H9 (cell line): ENCODE data around the gene N4BP3. TPM values are rescaled to one million over a fixed set of nuclear protein-coding genes. Genes with fewer than 3 reads are reported as not detected.
A peak's percentile ranks its signal among the peaks of the same experiment; 100 is the strongest.

Experiments
- DNase-seq: peaks from one replicate; pipeline ENCODE4 v3.0.0-alpha.2; 2017
- H2AFZ ChIP-seq: one replicate; pipeline ENCODE4 v1.6.1; 2013; ENCODE audit warnings: mild to moderate bottlenecking, low read length, control low read depth, moderate library complexity
- H2AK5ac ChIP-seq: 2 replicates; pipeline ENCODE4 v1.6.1; 2013; ENCODE audit warnings: low read length, control low read depth, mixed read lengths; ENCODE audit not compliant: insufficient read length
- H2BK120ac ChIP-seq: one replicate; pipeline ENCODE4 v1.6.1; 2013; ENCODE audit warnings: low read depth, mild to moderate bottlenecking, low read length, control low read depth, inconsistent platforms; ENCODE audit not compliant: poor library complexity, severe bottlenecking
- H2BK12ac ChIP-seq: 2 replicates; pipeline ENCODE4 v1.6.1; 2013; ENCODE audit warnings: low read length, control low read depth, mixed read lengths, low read depth; ENCODE audit not compliant: insufficient read length
- H2BK15ac ChIP-seq: 2 replicates; pipeline ENCODE4 v1.6.1; 2013; ENCODE audit warnings: low read depth, low read length, control low read depth
- H2BK20ac ChIP-seq: one replicate; pipeline ENCODE4 v1.6.1; 2013; ENCODE audit warnings: low read depth, mild to moderate bottlenecking, low read length, control low read depth, inconsistent platforms; ENCODE audit not compliant: poor library complexity, severe bottlenecking
- H2BK5ac ChIP-seq: 2 replicates; pipeline ENCODE4 v1.6.1; 2013; ENCODE audit warnings: low read length, control low read depth, mixed read lengths; ENCODE audit not compliant: insufficient read length
- H3K14ac ChIP-seq: 2 replicates; pipeline ENCODE4 v1.6.1; 2013; ENCODE audit warnings: low read length, control low read depth; ENCODE audit not compliant: insufficient read depth
- H3K18ac ChIP-seq: 2 replicates; pipeline ENCODE4 v1.6.1; 2013; ENCODE audit warnings: low read depth, mild to moderate bottlenecking, mixed read lengths, low read length, control low read depth; ENCODE audit not compliant: insufficient read length
- H3K23ac ChIP-seq: 2 replicates; pipeline ENCODE4 v1.6.1; 2013; ENCODE audit warnings: low read length, control low read depth, mixed read lengths, low read depth; ENCODE audit not compliant: insufficient read length
- H3K23me2 ChIP-seq: 2 replicates; pipeline ENCODE4 v1.6.1; 2013; ENCODE audit warnings: low read depth, mild to moderate bottlenecking, mixed read lengths, low read length, control low read depth; ENCODE audit not compliant: insufficient read length, poor library complexity, severe bottlenecking
- H3K27ac ChIP-seq: 2 replicates; pipeline ENCODE4 v1.5.1; 2013; ENCODE audit warnings: low read length, control low read depth, mixed read lengths, low read depth; ENCODE audit not compliant: insufficient read length
- H3K27me3 ChIP-seq: 2 replicates; pipeline ENCODE4 v1.6.1; 2013; ENCODE audit warnings: low read length, control low read depth, inconsistent platforms; ENCODE audit not compliant: insufficient read depth
- H3K4ac ChIP-seq: 2 replicates; pipeline ENCODE4 v1.6.1; 2013; ENCODE audit warnings: low read depth, mild to moderate bottlenecking, control low read depth, inconsistent platforms, low read length, moderate library complexity
- H3K4me1 ChIP-seq: 2 replicates; pipeline ENCODE4 v1.6.1; 2013; ENCODE audit warnings: low read length, control low read depth, inconsistent platforms; ENCODE audit not compliant: insufficient read depth
- H3K4me2 ChIP-seq: 2 replicates; pipeline ENCODE4 v1.6.1; 2013; ENCODE audit warnings: low read length, control low read depth, mixed read lengths; ENCODE audit not compliant: insufficient read length, insufficient read depth
- H3K56ac ChIP-seq: 2 replicates; pipeline ENCODE4 v1.6.1; 2013; ENCODE audit warnings: low read depth, mild to moderate bottlenecking, mixed read lengths, low read length, control low read depth; ENCODE audit not compliant: insufficient read length
- H3K79me1 ChIP-seq: 2 replicates; pipeline ENCODE4 v1.6.1; 2013; ENCODE audit warnings: low read depth, mild to moderate bottlenecking, moderate library complexity, low read length, control low read depth, inconsistent platforms; ENCODE audit not compliant: insufficient read depth, poor library complexity, severe bottlenecking
- H3K79me2 ChIP-seq: 2 replicates; pipeline ENCODE4 v1.6.1; 2013; ENCODE audit warnings: low read length, control low read depth, inconsistent platforms; ENCODE audit not compliant: insufficient read depth
- H3K9ac ChIP-seq: 2 replicates; pipeline ENCODE4 v1.6.1; 2013; ENCODE audit warnings: low read length, control low read depth, mixed read lengths; ENCODE audit not compliant: insufficient read length; ENCODE audit errors: extremely low read depth
- H3K9me3 ChIP-seq: one replicate; pipeline ENCODE4 v1.6.1; 2013; ENCODE audit warnings: low read depth, low read length, inconsistent platforms; ENCODE audit not compliant: control insufficient read depth
- H3T11ph ChIP-seq: one replicate; pipeline ENCODE4 v1.6.1; 2013; ENCODE audit warnings: mild to moderate bottlenecking, low read length, control low read depth, inconsistent platforms
- H4K20me1 ChIP-seq: one replicate; pipeline ENCODE4 v1.6.1; 2013; ENCODE audit not compliant: control insufficient read depth, insufficient read length, insufficient read depth
- H4K5ac ChIP-seq: 2 replicates; pipeline ENCODE4 v1.6.1; 2013; ENCODE audit warnings: low read depth, mild to moderate bottlenecking, mixed read lengths, low read length, control low read depth; ENCODE audit not compliant: insufficient read length
- H4K8ac ChIP-seq: replicated peaks from 2 replicates; pipeline ENCODE4 v1.6.1; 2013; ENCODE audit warnings: low read length, control low read depth, mixed read lengths, low read depth; ENCODE audit not compliant: insufficient read length
- H4K91ac ChIP-seq: 2 replicates; pipeline ENCODE4 v1.6.1; 2013; ENCODE audit warnings: low read depth, mild to moderate bottlenecking, moderate library complexity, mixed read lengths, low read length, control low read depth; ENCODE audit not compliant: insufficient read length
- H3K27ac Mint-ChIP-seq, 3 experiments: 2 replicates in 2 of 3; 3 replicates in 1 of 3; pipeline ENCODE4 v1.8.0; 2020 to 2021; ENCODE audit warnings: mixed read lengths in 3 of 3, mild to moderate bottlenecking in 1 of 3, moderate library complexity in 1 of 3
- H3K27me3 Mint-ChIP-seq: 2 replicates; pipeline ENCODE4 v1.8.0; 2021; ENCODE audit warnings: low read depth, mild to moderate bottlenecking, moderate library complexity, mixed read lengths
- H3K36me3 Mint-ChIP-seq, 3 experiments: 2 replicates in 2 of 3; 3 replicates in 1 of 3; pipeline ENCODE4 v1.8.0; 2020 to 2021; ENCODE audit warnings: low read depth in 3 of 3, mixed read lengths in 3 of 3; ENCODE audit not compliant: insufficient read depth in 1 of 3
- H3K4me1 Mint-ChIP-seq, 2 experiments: 2 replicates each; pipeline ENCODE4 v1.8.0; 2020; ENCODE audit warnings: mixed read lengths in 2 of 2
- H3K4me3 Mint-ChIP-seq, 2 experiments: 2 replicates in 1 of 2; 3 replicates in 1 of 2; pipeline ENCODE4 v1.8.0; 2020 to 2021; ENCODE audit warnings: mild to moderate bottlenecking in 2 of 2, mixed read lengths in 2 of 2, moderate library complexity in 1 of 2
- H3K9me3 Mint-ChIP-seq, 2 experiments: 2 replicates in 1 of 2; 3 replicates in 1 of 2; pipeline ENCODE4 v1.8.0; 2020; ENCODE audit warnings: mild to moderate bottlenecking in 2 of 2, mixed read lengths in 2 of 2, moderate library complexity in 1 of 2
- CTCF ChIP-seq: fragments of 200-600 bp; sonication (generic); conservative IDR thresholded peaks from 3 replicates; pipeline ENCODE4 v1.8.0; 2021; ENCODE audit warnings: antibody characterized with exemption, mild to moderate bottlenecking
- WGBS: extraction: QIAGEN DNeasy Blood & Tissue Kit; methylation state at CpG from one replicate; pipeline ENCODE4 v1.1.7; 2013; ENCODE audit warnings: missing lambda C conversion rate, low lambda C conversion rate, mixed read lengths; ENCODE audit not compliant: insufficient read length; ENCODE audit errors: extremely low coverage; 5-methylcytosine and 5-hydroxymethylcytosine counted together
- total RNA-seq: library from RNA; stranded (reverse); gene quantifications from 2 replicates; pipeline ENCODE4 v1.2.1, GENCODE V29; 2021

The N4BP3 gene
- total RNA-seq, 1 experiment from 2014 or later = 32.1 TPM

DNA sequence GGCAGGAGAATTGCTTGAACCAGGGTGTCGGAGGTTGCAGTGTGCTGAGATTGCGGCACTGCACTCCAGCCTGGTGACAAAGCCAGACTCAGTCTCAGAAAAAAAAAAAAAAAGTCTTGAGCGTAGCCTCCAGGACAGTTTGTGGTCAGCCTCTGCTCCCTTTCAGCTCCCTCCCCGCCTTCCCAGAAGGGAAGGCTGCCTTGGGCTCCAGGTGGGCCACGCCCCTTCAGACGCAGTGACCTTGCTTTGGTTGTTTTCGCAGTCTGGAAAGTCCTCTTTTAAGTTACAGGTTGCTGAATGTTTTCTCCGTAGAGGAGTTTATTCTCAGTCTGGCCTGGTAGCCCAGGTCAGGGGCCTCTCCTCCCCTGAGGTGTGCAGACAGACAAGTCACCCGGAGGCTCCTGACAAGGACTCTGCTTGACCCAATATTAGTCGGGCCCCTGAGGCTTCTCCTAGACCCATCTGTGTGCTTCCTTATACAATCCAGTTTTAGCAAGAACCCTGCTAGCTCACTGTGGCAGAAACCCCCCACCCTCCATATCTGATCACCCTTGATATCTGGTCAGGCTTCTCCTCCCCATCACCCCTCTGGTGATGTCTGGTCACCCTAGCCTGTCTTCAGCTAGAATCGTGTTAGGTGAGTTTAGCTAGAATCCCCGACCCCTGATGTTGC is 31.6 kb upstream of the N4BP3 start:
- Histone ChIP-seq H3K4me1 (no peaks in the 10 kb centered on the region; the same call in 1 of the 2 replicates), H3T11ph (no peak overlapping the region), H4K91ac (no peak overlapping the region), H3K9me3 (no peaks in the 10 kb centered on the region), H3K23ac (no peak overlapping the region), H3K27me3 (no peaks in the 10 kb centered on the region), H3K56ac (no peak overlapping the region), H2BK15ac (no peak overlapping the region), H2BK5ac (no peak overlapping the region), H3K4ac (no peak overlapping the region), H2BK20ac (no peak overlapping the region), H3K4me2 (no peak overlapping the region), H4K8ac (no peak overlapping the region), H2AK5ac (no peak overlapping the region), H3K27ac (no peak overlapping the region), H3K14ac (no peak overlapping the region), H2BK120ac (no peak overlapping the region), H2AFZ (no peak overlapping the region), H3K18ac (no peak overlapping the region), H2BK12ac (no peak overlapping the region), H3K79me1 (no peaks in the 10 kb centered on the region), H3K9ac (no peak overlapping the region), H3K79me2 (no peaks in the 10 kb centered on the region), H4K5ac (no peak overlapping the region), H3K23me2 (no peaks in the 10 kb centered on the region), H4K20me1 (no peaks in the 10 kb centered on the region)
- H3K4me3 Mint-ChIP-seq = no peak overlapping the region
- no CpG with 5 or more reads among the region's 12 CpGs for WGBS
- H3K9me3 Mint-ChIP-seq = no peaks in the 10 kb centered on the region
- peaks cover 2% of the 10 kb centered on the region; the same call in 1 of the 2 replicates for H3K27me3 Mint-ChIP-seq
- TF ChIP-seq CTCF = no peak
- DNase-seq = peak; percentile 46
- peaks cover 12 to 16% of the 10 kb centered on the region in 2 experiments for H3K4me1 Mint-ChIP-seq
- H3K36me3 Mint-ChIP-seq = no peaks in the 10 kb centered on the region
- H3K27ac Mint-ChIP-seq = peak overlapping the region in 1 of 3 experiments; percentile 34; a peak in 1 of 7 replicates
